PC-3 (cell line): ENCODE results near the gene EIF5B. TPM values are rescaled to one million over a fixed set of nuclear protein-coding genes. Genes with fewer than 3 reads are reported as not detected.
A peak's percentile ranks its signal among the peaks of the same experiment; 100 is the strongest.

Experiments used
- ATAC-seq: fragments of 200-7000 bp; cut with Tn5 transposase; 2 replicates; pipeline ENCODE4 v1.9.1; 2020; ENCODE audit warnings: mild to moderate bottlenecking, moderate library complexity
- BruUV-seq: library from RNA; stranded (reverse); fragments of 400-500 nt; replicated peaks from 2 replicates; lab custom pipeline; 2021; lab: Mats Ljungman, UMichigan
- CTCF ChIA-PET: fragments of 300-600 bp; sonication (Branson Sonifier 250); formaldehyde crosslinking; loops from one replicate; lab custom pipeline; 2022; ENCODE audit warnings: antibody characterized with exemption; lab: Charles Lee
- POLR2A ChIA-PET: fragments of 300-600 bp; sonication (Branson Sonifier 250); formaldehyde crosslinking; loops from one replicate; lab custom pipeline; 2022; ENCODE audit warnings: antibody characterized with exemption; ENCODE audit not compliant: unreplicated experiment; lab: Charles Lee
- DNase-seq: peaks from one replicate; pipeline ENCODE4 v3.0.0-alpha.2; 2015
- H2AFZ ChIP-seq: fragments of 300-600 bp; sonication (generic); 2 replicates; pipeline ENCODE4 v1.6.0; 2016; ENCODE audit warnings: antibody characterized with exemption, low read length
- H3F3A ChIP-seq: fragments of 300-600 bp; sonication (generic); one replicate; pipeline ENCODE4 v1.6.0; 2017; ENCODE audit warnings: antibody characterized with exemption, low read length, control low read depth, mild to moderate bottlenecking; ENCODE audit not compliant: unreplicated experiment
- H3K27ac ChIP-seq: fragments of 300-600 bp; sonication (generic); 2 replicates; pipeline ENCODE4 v1.5.1; 2016; ENCODE audit warnings: mild to moderate bottlenecking, low read length
- H3K27me3 ChIP-seq: fragments of 300-600 bp; sonication (generic); 2 replicates; pipeline ENCODE4 v1.6.1; 2016; ENCODE audit warnings: low read length, mixed read lengths
- H3K36me3 ChIP-seq: fragments of 300-600 bp; sonication (generic); 2 replicates; pipeline ENCODE4 v1.6.1; 2016; ENCODE audit warnings: low read depth, mixed run types, low read length, mixed read lengths
- H3K4me1 ChIP-seq: fragments of 300-600 bp; sonication (generic); 2 replicates; pipeline ENCODE4 v1.5.1; 2016; ENCODE audit warnings: low read length; ENCODE audit not compliant: insufficient read depth
- H3K4me2 ChIP-seq: fragments of 300-600 bp; sonication (generic); 2 replicates; pipeline ENCODE4 v1.6.0; 2016; ENCODE audit warnings: low read length
- H3K4me3 ChIP-seq: fragments of 300-600 bp; sonication (generic); 2 replicates; pipeline ENCODE4 v1.5.1; 2016; ENCODE audit warnings: mild to moderate bottlenecking, low read length, mixed read lengths
- H3K79me2 ChIP-seq: fragments of 300-600 bp; sonication (generic); 2 replicates; pipeline ENCODE4 v1.6.1; 2017; ENCODE audit warnings: low read length, mixed read lengths
- H3K9ac ChIP-seq: fragments of 300-600 bp; sonication (generic); 2 replicates; pipeline ENCODE4 v1.6.0; 2016; ENCODE audit warnings: mild to moderate bottlenecking, low read length
- H3K9me2 ChIP-seq: fragments of 300-600 bp; sonication (generic); replicated peaks from 2 replicates; pipeline ENCODE4 v1.6.1; 2016; ENCODE audit warnings: mixed run types, low read length, mixed read lengths
- H3K9me3 ChIP-seq: fragments of 300-600 bp; sonication (generic); 2 replicates; pipeline ENCODE4 v1.6.1; 2016; ENCODE audit warnings: low read length, mixed read lengths
- H4K20me1 ChIP-seq: fragments of 300-600 bp; sonication (generic); 2 replicates; pipeline ENCODE4 v1.6.1; 2016; ENCODE audit warnings: low read length, mixed read lengths
- EZH2 ChIP-seq: fragments of 300-600 bp; sonication (generic); IDR thresholded peaks from one replicate; pipeline ENCODE4 v1.6.1; 2017; ENCODE audit warnings: antibody characterized with exemption, mild to moderate bottlenecking, low read length; ENCODE audit not compliant: unreplicated experiment
- EZH2phosphoT487 ChIP-seq: fragments of 300-600 bp; sonication (generic); IDR thresholded peaks from 2 replicates; pipeline ENCODE4 v1.6.1; 2018; ENCODE audit warnings: mild to moderate bottlenecking, antibody characterized with exemption, low read length, borderline replicate concordance
- intact Hi-C: fragments of 100-400 bp; cut with micrococcal nuclease; formaldehyde crosslinking; loops from 2 replicates; pipeline ENCODE4 v1.9.0; 2023
- total RNA-seq: library from RNA; depleted of rRNA; stranded (reverse); fragments of >200 nt; gene quantifications from 2 replicates; pipeline ENCODE4 v1.2.3, GENCODE V29; 2014
- TF ChIP-seq, protein P1 (sequence below): fragments of 300-600 bp; sonication (generic); conservative IDR thresholded peaks from 2 replicates; pipeline ENCODE4 v1.5.1; 2017; ENCODE audit warnings: antibody characterized with exemption, low read depth, mild to moderate bottlenecking, low read length

Gene EIF5B
- total RNA-seq, 1 experiment from 2014 or later, result 35.9 TPM

DNA sequence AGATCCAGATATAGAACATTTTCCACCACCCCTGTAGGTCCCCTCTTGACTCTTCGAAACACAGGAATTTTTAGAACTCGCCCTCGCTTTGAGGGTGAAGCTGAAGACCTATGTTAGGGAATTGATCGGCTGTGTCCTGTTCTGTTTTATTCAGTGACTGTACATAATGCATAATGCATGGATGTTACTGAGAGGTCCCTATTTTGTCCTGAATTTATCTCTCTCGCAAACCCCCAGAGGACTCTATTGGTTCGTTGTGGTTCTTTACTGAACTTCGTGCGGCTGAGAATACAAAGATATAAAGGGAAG, 431 bp upstream of the EIF5B start:
- Histone ChIP-seq H3K36me3 (peaks cover 10% of the 10 kb centered on the region; the same call in 1 of the 2 replicates), H3K27me3 (no peaks in the 10 kb centered on the region), H3K9ac (peak overlapping the region; percentile 90), H3K27ac (peak overlapping the region; percentile 3), H3K9me2 (no peaks in the 10 kb centered on the region), H4K20me1 (peaks cover 42% of the 10 kb centered on the region), H3F3A (no peaks in the 10 kb centered on the region), H3K79me2 (peaks cover 89% of the 10 kb centered on the region), H3K4me3 (peak overlapping the region; percentile 81), H2AFZ (peak overlapping the region; percentile 98), H3K9me3 (no peaks in the 10 kb centered on the region), H3K4me2 (peak overlapping the region; percentile 96), H3K4me1 (peaks cover 34% of the 10 kb centered on the region)
- ATAC-seq (peak; percentile 3), DNase-seq (no peak)
- no TSS peak for BruUV-seq
- ChIA-PET CTCF (no interaction called here), POLR2A (interaction anchor here (1.1 kb wide), 1 partner anchor 155 kb away, joined by 21 read pairs; the partner anchor contains the start of genes MITD1 and MRPL30)
- TF ChIP-seq EZH2phosphoT487, result no peak
- TF ChIP-seq EZH2, result no peak
- TF ChIP-seq, protein P1, sequence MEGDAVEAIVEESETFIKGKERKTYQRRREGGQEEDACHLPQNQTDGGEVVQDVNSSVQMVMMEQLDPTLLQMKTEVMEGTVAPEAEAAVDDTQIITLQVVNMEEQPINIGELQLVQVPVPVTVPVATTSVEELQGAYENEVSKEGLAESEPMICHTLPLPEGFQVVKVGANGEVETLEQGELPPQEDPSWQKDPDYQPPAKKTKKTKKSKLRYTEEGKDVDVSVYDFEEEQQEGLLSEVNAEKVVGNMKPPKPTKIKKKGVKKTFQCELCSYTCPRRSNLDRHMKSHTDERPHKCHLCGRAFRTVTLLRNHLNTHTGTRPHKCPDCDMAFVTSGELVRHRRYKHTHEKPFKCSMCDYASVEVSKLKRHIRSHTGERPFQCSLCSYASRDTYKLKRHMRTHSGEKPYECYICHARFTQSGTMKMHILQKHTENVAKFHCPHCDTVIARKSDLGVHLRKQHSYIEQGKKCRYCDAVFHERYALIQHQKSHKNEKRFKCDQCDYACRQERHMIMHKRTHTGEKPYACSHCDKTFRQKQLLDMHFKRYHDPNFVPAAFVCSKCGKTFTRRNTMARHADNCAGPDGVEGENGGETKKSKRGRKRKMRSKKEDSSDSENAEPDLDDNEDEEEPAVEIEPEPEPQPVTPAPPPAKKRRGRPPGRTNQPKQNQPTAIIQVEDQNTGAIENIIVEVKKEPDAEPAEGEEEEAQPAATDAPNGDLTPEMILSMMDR, result no peak
- intact Hi-C loops, result loop anchor here (1.0 to 2.0 kb wide), 4 partner anchors 60 to 182 kb away; partner anchors contain the start of genes LIPT1, MITD1, MRPL30 and REV1

GRCh38 chr2:99338029-99338585, 918 bp downstream of the EIF5B start:
- DNase-seq (peak; percentile 19), ATAC-seq (no peak)
- Histone ChIP-seq H3K4me1 (peaks cover 34% of the 10 kb centered on the region), H3K4me2 (peak overlapping the region; percentile 96), H3K9me2 (no peaks in the 10 kb centered on the region), H3K27me3 (no peaks in the 10 kb centered on the region), H3K9me3 (no peaks in the 10 kb centered on the region), H3K36me3 (no peaks in the 10 kb centered on the region), H3F3A (no peaks in the 10 kb centered on the region), H4K20me1 (peaks cover 47% of the 10 kb centered on the region), H3K79me2 (peaks cover 89% of the 10 kb centered on the region), H3K9ac (peak overlapping the region; percentile 90), H3K27ac (no peak overlapping the region), H2AFZ (peak overlapping the region; percentile 68), H3K4me3 (peak overlapping the region; percentile 81)
- POLR2A ChIA-PET, result interaction anchor here (0.7 kb wide), 1 partner anchor 922 kb away, joined by 4 read pairs; no protein-coding TSS in a partner anchor
- intact Hi-C loops, result no loop called here
- TSS peak; percentile 67 for BruUV-seq
- CTCF ChIA-PET, result interaction anchor here (0.8 kb wide), 1 partner anchor 147 kb away, joined by 4 read pairs; no protein-coding TSS in a partner anchor
- TF ChIP-seq, protein P1, result no peak
- TF ChIP-seq EZH2 (no peak), EZH2phosphoT487 (no peak)

DNA sequence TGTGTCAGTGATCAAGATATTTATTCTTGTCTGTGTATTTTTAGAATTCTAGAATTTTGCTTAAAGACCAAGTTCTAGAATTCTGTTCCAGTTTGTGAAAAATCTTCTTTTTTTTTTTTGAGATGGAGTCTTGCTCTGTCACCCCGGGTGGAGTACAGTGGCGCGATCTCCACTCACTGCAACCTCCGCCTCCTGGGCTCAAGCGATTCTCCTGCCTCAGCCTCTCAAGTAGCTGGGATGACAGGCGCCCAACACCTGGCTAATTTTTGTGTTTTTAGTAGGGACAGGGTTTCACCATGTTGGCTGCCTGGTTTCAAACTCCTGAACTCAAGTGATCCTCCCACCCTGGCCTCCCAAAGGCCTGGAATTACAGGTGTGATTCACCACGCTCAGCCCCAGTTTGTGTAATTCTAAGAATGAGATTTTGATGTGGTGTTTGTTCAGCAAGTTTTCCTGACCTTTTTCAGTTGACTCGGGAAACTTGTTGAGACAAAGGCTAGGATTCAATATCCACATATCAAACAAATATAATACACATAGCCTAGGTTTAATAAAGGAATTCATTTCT, 3.6 kb downstream of the EIF5B start:
- no peak overlapping the region for H3K4me3 ChIP-seq
- H3K27ac ChIP-seq, result no peak overlapping the region
- no peak for ATAC-seq
- H3K4me2 ChIP-seq, result peak overlapping the region; percentile 39; the same call in 1 of the 2 replicates
- no peaks in the 10 kb centered on the region for H3K27me3 ChIP-seq
- intact Hi-C loops, result no loop called here
- H3K4me1 ChIP-seq, result peaks cover 27% of the 10 kb centered on the region
- peaks cover 40% of the 10 kb centered on the region for H4K20me1 ChIP-seq
- peak; percentile 28 for DNase-seq
- peaks cover 89% of the 10 kb centered on the region for H3K79me2 ChIP-seq
- H3K9me2 ChIP-seq, result no peaks in the 10 kb centered on the region
- H3K9ac ChIP-seq, result no peak overlapping the region
- ChIA-PET POLR2A (no interaction called here), CTCF (no interaction called here)
- no peaks in the 10 kb centered on the region for H3K9me3 ChIP-seq
- no peaks in the 10 kb centered on the region for H3K36me3 ChIP-seq
- no peak overlapping the region for H2AFZ ChIP-seq
- H3F3A ChIP-seq, result no peaks in the 10 kb centered on the region
- TF ChIP-seq EZH2, result no peak
- TF ChIP-seq EZH2phosphoT487, result no peak
- TF ChIP-seq, protein P1, result no peak
- no TSS peak for BruUV-seq
